Measurements from ENCODE around the gene MAN1B1. TPM values are rescaled to one million over a fixed set of nuclear protein-coding genes. Genes with fewer than 3 reads are reported as not detected.
"Not testable (repeated sequence)": the region's sequence is repeated elsewhere in the genome, so short reads cannot be mapped to it uniquely, and the experiment has no call there.

The MAN1B1 gene
- total RNA-seq, 1 experiment from 2014 or later: 57.2 TPM

GRCh38 chr9:137121927-137122795, 35.4 kb downstream of the MAN1B1 start:
- DNase-seq (ENCODE audit: low read depth, low spot score); H3K4me3 ChIP-seq (ENCODE audit: low read depth in 2 of 2, low read length in 2 of 2); H3K27me3 ChIP-seq (ENCODE audit: control insufficient read depth, insufficient read depth, low read length); CTCF ChIA-PET; intact Hi-C loops (cut with micrococcal nuclease; ENCODE audit: unreplicated experiment); H3K27ac ChIP-seq (ENCODE audit: low read length); H3K36me3 ChIP-seq (ENCODE audit: control insufficient read depth, insufficient read depth, low read length); H3K9me3 ChIP-seq (ENCODE audit: control insufficient read depth, insufficient read depth, low read depth, low read length); in situ Hi-C loops (cut with HindIII; ENCODE audit: low pct_unique_long_range_greater_than_20kb, low sequenced_read_pairs); H3K4me1 ChIP-seq (ENCODE audit: control insufficient read depth, insufficient read depth, low read length); POLR2A ChIA-PET: not testable (repeated sequence)
- ATAC-seq: peak; percentile 77
- TSS peak; percentile 56 for BruUV-seq (replicated peaks)
- TF ChIP-seq TCF7L2 (IDR thresholded peaks at IDR 0.05; ENCODE audit: low read depth, low read length): 0 out of 2 replicates have a peak, but pooled peaks have one; percentile 56

DNA sequence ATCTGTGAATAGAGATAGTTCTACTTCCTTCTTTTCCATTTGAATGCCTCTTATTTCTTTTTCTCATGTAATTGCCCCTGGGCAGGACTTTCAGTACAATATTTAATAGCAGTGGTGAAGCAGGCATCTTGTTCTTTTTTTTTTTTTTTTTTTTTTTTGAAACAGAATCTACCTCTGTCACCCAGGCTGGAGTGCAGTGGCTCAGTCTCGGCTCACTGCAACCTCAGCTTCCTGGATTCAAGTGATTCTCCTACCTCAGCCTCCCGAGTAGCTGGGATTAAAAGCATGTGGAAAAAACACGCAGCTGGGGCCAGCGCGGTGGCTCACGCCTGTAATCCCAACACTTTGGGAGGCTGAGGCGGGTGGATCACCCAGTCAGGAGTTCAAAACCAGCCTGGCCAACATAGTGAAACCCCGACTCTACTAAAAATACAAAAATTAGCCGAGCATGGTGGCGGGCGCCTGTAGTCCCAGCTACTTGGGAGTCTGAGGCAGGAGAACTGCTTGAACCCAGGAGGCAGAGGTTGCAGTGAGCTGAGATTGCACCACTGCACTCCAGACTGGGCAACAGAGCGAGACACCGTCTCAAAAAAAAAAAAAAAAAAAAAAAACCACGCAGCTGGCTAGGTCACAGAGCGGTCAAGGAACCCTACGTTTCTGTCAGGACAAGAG, 36.1 kb downstream of the MAN1B1 start:
- intact Hi-C loops (cut with micrococcal nuclease; ENCODE audit: unreplicated experiment); in situ Hi-C loops (cut with HindIII; ENCODE audit: low pct_unique_long_range_greater_than_20kb, low sequenced_read_pairs); H3K36me3 ChIP-seq (ENCODE audit: control insufficient read depth, insufficient read depth, low read length); H3K27me3 ChIP-seq (ENCODE audit: control insufficient read depth, insufficient read depth, low read length); DNase-seq (ENCODE audit: low read depth, low spot score); H3K4me3 ChIP-seq (ENCODE audit: low read depth in 2 of 2, low read length in 2 of 2); H3K9me3 ChIP-seq (ENCODE audit: control insufficient read depth, insufficient read depth, low read depth, low read length); ATAC-seq; BruUV-seq (replicated peaks); H3K4me1 ChIP-seq (ENCODE audit: control insufficient read depth, insufficient read depth, low read length); H3K27ac ChIP-seq (ENCODE audit: low read length): not testable (repeated sequence)
- CTCF ChIA-PET: interaction anchor here (1.0 kb wide), 1 partner anchor 54 kb away, joined by 3 read pairs; no protein-coding TSS in a partner anchor
- POLR2A ChIA-PET: interaction anchor here (0.6 kb wide), 1 partner anchor 61 kb away, joined by 4 read pairs; no protein-coding TSS in a partner anchor

DNA sequence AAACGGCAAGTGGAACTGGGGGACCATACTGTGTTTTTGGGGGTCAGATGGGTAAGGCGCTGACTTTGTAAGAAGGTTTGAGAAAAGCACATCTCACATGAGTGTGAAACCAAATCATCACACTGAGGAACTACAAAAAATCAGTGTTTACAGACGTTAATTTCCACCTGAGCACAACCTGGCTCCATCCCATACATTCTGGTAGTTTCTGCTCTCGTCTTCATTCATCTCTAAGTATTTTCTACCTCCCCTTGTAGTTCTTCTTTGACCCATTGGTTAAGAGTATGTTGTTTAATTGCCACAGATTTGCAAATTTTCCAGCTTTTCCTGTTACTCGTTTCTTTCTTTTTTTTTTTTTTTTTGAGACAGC, 36.7 kb downstream of the MAN1B1 start:
- ChIA-PET CTCF (interaction anchor here (0.7 to 1.0 kb wide), 2 partner anchors 53 to 67 kb away, joined by 3 to 5 read pairs; no protein-coding TSS in a partner anchor), POLR2A (interaction anchor here (0.6 kb wide), 1 partner anchor 62 kb away, joined by 4 read pairs; no protein-coding TSS in a partner anchor)
- ATAC-seq (no peak), DNase-seq (ENCODE audit: low read depth, low spot score) (no peak)
- H3K9me3 ChIP-seq (ENCODE audit: control insufficient read depth, insufficient read depth, low read depth, low read length): no peaks in the 10 kb centered on the region
- no peak overlapping the region for H3K4me3 ChIP-seq (ENCODE audit: low read depth in 2 of 2, low read length in 2 of 2)
- BruUV-seq (replicated peaks): no TSS peak
- H3K36me3 ChIP-seq (ENCODE audit: control insufficient read depth, insufficient read depth, low read length): no peaks in the 10 kb centered on the region
- no peak overlapping the region for H3K27ac ChIP-seq (ENCODE audit: low read length)
- in situ Hi-C loops (cut with HindIII; ENCODE audit: low pct_unique_long_range_greater_than_20kb, low sequenced_read_pairs): no loop called here
- TF ChIP-seq CTCF (IDR thresholded peaks at IDR 0.05) (no peak), POLR2AphosphoS5 (IDR thresholded peaks at IDR 0.05; ENCODE audit: low read depth, low read length) (no peak), TCF7L2 (IDR thresholded peaks at IDR 0.05; ENCODE audit: low read depth, low read length) (no peak), SIN3A (IDR thresholded peaks at IDR 0.05; ENCODE audit: borderline replicate concordance, insufficient read depth, low read depth, low read length) (no peak)
- TF ChIP-seq, protein P1, sequence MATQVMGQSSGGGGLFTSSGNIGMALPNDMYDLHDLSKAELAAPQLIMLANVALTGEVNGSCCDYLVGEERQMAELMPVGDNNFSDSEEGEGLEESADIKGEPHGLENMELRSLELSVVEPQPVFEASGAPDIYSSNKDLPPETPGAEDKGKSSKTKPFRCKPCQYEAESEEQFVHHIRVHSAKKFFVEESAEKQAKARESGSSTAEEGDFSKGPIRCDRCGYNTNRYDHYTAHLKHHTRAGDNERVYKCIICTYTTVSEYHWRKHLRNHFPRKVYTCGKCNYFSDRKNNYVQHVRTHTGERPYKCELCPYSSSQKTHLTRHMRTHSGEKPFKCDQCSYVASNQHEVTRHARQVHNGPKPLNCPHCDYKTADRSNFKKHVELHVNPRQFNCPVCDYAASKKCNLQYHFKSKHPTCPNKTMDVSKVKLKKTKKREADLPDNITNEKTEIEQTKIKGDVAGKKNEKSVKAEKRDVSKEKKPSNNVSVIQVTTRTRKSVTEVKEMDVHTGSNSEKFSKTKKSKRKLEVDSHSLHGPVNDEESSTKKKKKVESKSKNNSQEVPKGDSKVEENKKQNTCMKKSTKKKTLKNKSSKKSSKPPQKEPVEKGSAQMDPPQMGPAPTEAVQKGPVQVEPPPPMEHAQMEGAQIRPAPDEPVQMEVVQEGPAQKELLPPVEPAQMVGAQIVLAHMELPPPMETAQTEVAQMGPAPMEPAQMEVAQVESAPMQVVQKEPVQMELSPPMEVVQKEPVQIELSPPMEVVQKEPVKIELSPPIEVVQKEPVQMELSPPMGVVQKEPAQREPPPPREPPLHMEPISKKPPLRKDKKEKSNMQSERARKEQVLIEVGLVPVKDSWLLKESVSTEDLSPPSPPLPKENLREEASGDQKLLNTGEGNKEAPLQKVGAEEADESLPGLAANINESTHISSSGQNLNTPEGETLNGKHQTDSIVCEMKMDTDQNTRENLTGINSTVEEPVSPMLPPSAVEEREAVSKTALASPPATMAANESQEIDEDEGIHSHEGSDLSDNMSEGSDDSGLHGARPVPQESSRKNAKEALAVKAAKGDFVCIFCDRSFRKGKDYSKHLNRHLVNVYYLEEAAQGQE (IDR thresholded peaks at IDR 0.05; ENCODE audit: insufficient read depth in 1 of 2, low read depth in 2 of 2, low read length in 1 of 2): no peak
- no peaks in the 10 kb centered on the region for H3K27me3 ChIP-seq (ENCODE audit: control insufficient read depth, insufficient read depth, low read length)
- peaks cover 7% of the 10 kb centered on the region; the same call in 1 of the 2 replicates for H3K4me1 ChIP-seq (ENCODE audit: control insufficient read depth, insufficient read depth, low read length)
- intact Hi-C loops (cut with micrococcal nuclease; ENCODE audit: unreplicated experiment): no loop called here

DNA sequence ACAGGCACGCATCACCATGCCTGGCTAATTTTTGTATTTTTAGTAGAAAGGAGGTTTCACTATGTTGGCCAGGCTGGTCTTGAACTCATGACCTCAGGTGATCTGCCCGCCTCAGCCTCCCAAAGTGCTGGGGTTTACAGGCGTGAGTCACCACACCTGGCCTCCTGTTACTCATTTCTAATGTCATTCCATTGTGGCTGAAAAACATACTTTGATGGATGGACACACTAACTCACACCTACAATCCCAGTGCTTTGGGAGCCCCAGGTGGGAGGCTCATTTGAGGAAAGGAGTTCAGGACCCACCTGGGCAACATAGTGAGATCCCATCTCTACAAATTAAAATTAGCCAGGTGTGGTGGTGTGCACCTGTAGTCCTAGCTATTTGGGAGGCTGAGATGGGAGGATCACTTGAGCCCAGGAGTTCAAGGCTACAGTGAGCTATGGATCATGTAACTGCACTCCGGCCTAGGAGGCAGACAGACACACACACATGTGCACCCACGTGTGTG, 37.2 kb downstream of the MAN1B1 start:
- CTCF ChIA-PET: interaction anchor here (0.7 to 1.0 kb wide), 2 partner anchors 53 to 67 kb away, joined by 3 to 5 read pairs; no protein-coding TSS in a partner anchor
- DNase-seq (ENCODE audit: low read depth, low spot score); H3K36me3 ChIP-seq (ENCODE audit: control insufficient read depth, insufficient read depth, low read length); H3K27me3 ChIP-seq (ENCODE audit: control insufficient read depth, insufficient read depth, low read length); H3K4me3 ChIP-seq (ENCODE audit: low read depth in 2 of 2, low read length in 2 of 2); H3K9me3 ChIP-seq (ENCODE audit: control insufficient read depth, insufficient read depth, low read depth, low read length); in situ Hi-C loops (cut with HindIII; ENCODE audit: low pct_unique_long_range_greater_than_20kb, low sequenced_read_pairs); POLR2A ChIA-PET; BruUV-seq (replicated peaks); H3K4me1 ChIP-seq (ENCODE audit: control insufficient read depth, insufficient read depth, low read length); intact Hi-C loops (cut with micrococcal nuclease; ENCODE audit: unreplicated experiment); H3K27ac ChIP-seq (ENCODE audit: low read length); ATAC-seq: not testable (repeated sequence)
